Endothelial cell of hepatic sinusoid (primary cell): Measurements from ENCODE around the gene BMF.

Experiments used
- in situ Hi-C: cut with HindIII; loops from 2 replicates; pipeline ENCODE4 v1.10.0; 2017; ENCODE audit warnings: low sequenced_read_pairs

BMF gene

GRCh38 chr15:40069178-40070165 is 39.2 kb downstream of the BMF start:
- in situ Hi-C loops, result no loop called here

GRCh38 chr15:40067921-40068624 is 40.6 kb downstream of the BMF start:
- in situ Hi-C loops, result no loop called here

GRCh38 chr15:40066589-40066988 is 42.1 kb downstream of the BMF start:
- in situ Hi-C loops, result no loop called here

GRCh38 chr15:40065166-40065565 is 43.5 kb downstream of the BMF start:
- in situ Hi-C loops, result no loop called here

GRCh38 chr15:40064231-40064894 is 44.3 kb downstream of the BMF start:
- in situ Hi-C loops, result no loop called here

GRCh38 chr15:40063563-40064011 is 45.1 kb downstream of the BMF start:
- in situ Hi-C loops, result no loop called here

GRCh38 chr15:40062816-40063562 is 45.7 kb downstream of the BMF start:
- in situ Hi-C loops, result no loop called here

- in situ Hi-C loops, result no loop called here
Measured at GRCh38 chr15:40061212-40061901, 47.3 kb downstream of the BMF start.

GRCh38 chr15:40060236-40060961 is 48.3 kb downstream of the BMF start:
- in situ Hi-C loops, result no loop called here

- in situ Hi-C loops, result no loop called here
Measured at GRCh38 chr15:40059821-40060220, 48.9 kb downstream of the BMF start.

- in situ Hi-C loops, result no loop called here
Measured at GRCh38 chr15:40058476-40059140, 50.1 kb downstream of the BMF start.

GRCh38 chr15:40055576-40056293 is 52.9 kb downstream of the BMF start:
- in situ Hi-C loops, result no loop called here

- in situ Hi-C loops, result no loop called here
Measured at GRCh38 chr15:40054855-40055575, 53.7 kb downstream of the BMF start.

GRCh38 chr15:40054605-40054854 is 54.1 kb downstream of the BMF start:
- in situ Hi-C loops, result no loop called here

GRCh38 chr15:40053831-40054604 is 54.7 kb downstream of the BMF start:
- in situ Hi-C loops, result no loop called here

GRCh38 chr15:40053079-40053830 is 55.4 kb downstream of the BMF start:
- in situ Hi-C loops, result no loop called here
